Pancreas (tissue), 10 donors: ENCODE results near the gene RAB3GAP2. TPM values are rescaled to one million over a fixed set of nuclear protein-coding genes. Genes with fewer than 3 reads are reported as not detected.

ENCODE experiments used
- ATAC-seq, 4 donors: fragments of 200-7000 bp; cut with Tn5 transposase; one replicate each; pipeline versions ENCODE4 v1.8.0 to v1.9.1; 2020; ENCODE audit warnings: mild to moderate bottlenecking in 4 of 4, moderate library complexity in 4 of 4
- DNase-seq, 6 donors: peaks; one replicate each; pipeline ENCODE4 v3.0.0-alpha.2; 2020
- FAIRE-seq: peaks from 2 replicates; lab custom pipeline; 2012; peaks lifted over from hg19 to GRCh38; lab: Jason Lieb, UNC
- H3K27ac ChIP-seq, 4 donors: fragments of 200-600 bp; sonication (generic); 1 replicate in 3 of 4; 2 replicates in 1 of 4; pipeline versions ENCODE4 v1.5.0 to v1.8.0; 2020
- H3K27me3 ChIP-seq, 4 donors: fragments of 200-600 bp; one replicate each; pipeline ENCODE4 v1.8.0; 2021
- H3K36me3 ChIP-seq, 3 donors: fragments of 200-600 bp; sonication (generic) in 1 of 3; one replicate each; pipeline versions ENCODE4 v1.5.0 to v1.8.0; 2020 to 2021
- H3K4me1 ChIP-seq, 3 donors: fragments of 200-600 bp; one replicate each; pipeline ENCODE4 v1.8.0; 2021
- H3K4me3 ChIP-seq, 4 donors: fragments of 200-600 bp; sonication (generic) in 2 of 4; one replicate each; pipeline versions ENCODE4 v1.5.0 to v1.8.0; 2020 to 2021
- H3K9me3 ChIP-seq, 4 donors: fragments of 200-600 bp; one replicate each; pipeline ENCODE4 v1.8.0; 2021
- WGBS, 2 donors: extraction: QIAGEN DNeasy Blood & Tissue Kit; methylation state at CpG; one replicate each; pipeline ENCODE4 v1.1.7; 2013; 5-methylcytosine and 5-hydroxymethylcytosine counted together
- intact Hi-C, 3 donors: fragments of 100-400 bp; cut with DNase I; formaldehyde crosslinking; loops; one replicate each; pipeline versions ENCODE4 v1.11.1 to v1.14.2; 2022
- polyA plus RNA-seq, 2 donors: library from polyadenylated mRNA; stranded (reverse); fragments of 200-250 nt; gene quantifications; one replicate each; pipeline ENCODE4 v1.2.3, GENCODE V29; 2013
- total RNA-seq, 6 donors: library from RNA; stranded (reverse); fragmentation: NEBNext Ultra II Directional in 4 of 6; extraction: Animal tissue kit (Norgen Biotek cat#: 25700) in 4 of 6; gene quantifications; one replicate each; pipeline versions ENCODE4 v1.2.1 to v1.2.4, GENCODE V29; 2021 to 2023
- TF ChIP-seq, protein P1 (sequence below), 4 donors: fragments of 200-600 bp; sonication (generic) in 3 of 4; IDR thresholded peaks; one replicate each; pipeline versions ENCODE4 v1.5.0 to v1.8.0; 2021; ENCODE audit warnings: antibody characterized with exemption in 4 of 4
- donor health status: healthy with polysubstance abuse.
- donor health status: DM: no; HTN: no; CAD: no; lungs with moderate emphysema.
- donor health status: DM: no; HTN: no; CAD: no.
- donor health status: control.
- donor health status: control.
- donor health status: Bipolar disorder and iron deficiency.
- donor health status: DM: yes; HTN: yes; CAD: no.
- donor health status: DM: no; HTN: no; CAD: no.
- donor health status: DM: no; HTN: no; CAD: no.
- donor health status: DM: yes; HTN: yes; CAD: no.

RAB3GAP2 gene
- total and polyA plus RNA-seq, 8 donors: 4.8 to 26.2 (median 15.1) TPM

DNA sequence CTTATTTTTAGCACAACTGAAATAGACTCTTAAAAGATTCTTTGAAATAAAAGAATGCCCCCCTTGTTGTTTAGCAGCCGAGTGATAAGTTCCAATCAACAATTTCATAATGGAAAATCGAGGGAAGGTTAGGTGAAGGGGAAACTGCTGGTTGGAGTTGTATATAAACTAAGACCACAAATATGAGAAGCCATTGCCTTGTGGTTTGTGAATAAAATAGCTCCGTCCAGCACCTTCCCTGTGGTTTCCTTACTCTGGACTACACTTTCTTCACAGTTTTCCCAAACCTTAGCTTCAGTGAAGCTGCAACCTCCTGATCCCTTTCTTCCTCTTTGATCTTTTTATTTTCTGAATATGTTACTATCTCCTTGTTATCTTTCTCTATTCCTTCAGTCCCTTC is 6.7 kb upstream of the RAB3GAP2 start:
- FAIRE-seq: no peak
- no peak for DNase-seq
- Histone ChIP-seq H3K27ac (no peak overlapping the region), H3K27me3 (no peaks in the 10 kb centered on the region), H3K4me3 (no peak overlapping the region), H3K36me3 (no peaks in the 10 kb centered on the region), H3K9me3 (no peaks in the 10 kb centered on the region), H3K4me1 (no peaks in the 10 kb centered on the region)
- ATAC-seq: no peak
- WGBS, 2 donors: 47 to 55% methylated on average over 3 of the region's 3 CpGs
- TF ChIP-seq, protein P1, sequence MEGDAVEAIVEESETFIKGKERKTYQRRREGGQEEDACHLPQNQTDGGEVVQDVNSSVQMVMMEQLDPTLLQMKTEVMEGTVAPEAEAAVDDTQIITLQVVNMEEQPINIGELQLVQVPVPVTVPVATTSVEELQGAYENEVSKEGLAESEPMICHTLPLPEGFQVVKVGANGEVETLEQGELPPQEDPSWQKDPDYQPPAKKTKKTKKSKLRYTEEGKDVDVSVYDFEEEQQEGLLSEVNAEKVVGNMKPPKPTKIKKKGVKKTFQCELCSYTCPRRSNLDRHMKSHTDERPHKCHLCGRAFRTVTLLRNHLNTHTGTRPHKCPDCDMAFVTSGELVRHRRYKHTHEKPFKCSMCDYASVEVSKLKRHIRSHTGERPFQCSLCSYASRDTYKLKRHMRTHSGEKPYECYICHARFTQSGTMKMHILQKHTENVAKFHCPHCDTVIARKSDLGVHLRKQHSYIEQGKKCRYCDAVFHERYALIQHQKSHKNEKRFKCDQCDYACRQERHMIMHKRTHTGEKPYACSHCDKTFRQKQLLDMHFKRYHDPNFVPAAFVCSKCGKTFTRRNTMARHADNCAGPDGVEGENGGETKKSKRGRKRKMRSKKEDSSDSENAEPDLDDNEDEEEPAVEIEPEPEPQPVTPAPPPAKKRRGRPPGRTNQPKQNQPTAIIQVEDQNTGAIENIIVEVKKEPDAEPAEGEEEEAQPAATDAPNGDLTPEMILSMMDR (IDR thresholded peaks at IDR 0.05): no peak
- intact Hi-C loops: no loop called here

DNA sequence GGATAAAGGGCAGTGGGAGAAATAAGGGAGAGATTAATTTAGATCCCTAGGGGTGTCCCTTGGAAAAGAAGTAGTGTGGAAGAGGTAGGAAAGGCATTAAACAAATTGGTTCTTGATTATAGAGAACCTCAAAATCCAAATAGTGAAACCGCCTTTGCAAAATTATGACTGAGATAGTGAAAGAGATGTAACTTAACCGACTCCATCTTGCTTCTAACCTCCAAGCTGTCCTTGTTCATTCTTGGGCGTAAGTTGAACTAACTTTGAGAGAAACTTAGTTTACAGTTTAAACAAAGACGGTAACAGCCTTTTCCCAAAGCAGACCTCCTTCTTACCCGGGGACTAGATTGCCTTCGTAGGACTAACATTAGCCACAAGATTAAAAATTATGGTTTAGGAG is 3.2 kb upstream of the RAB3GAP2 start:
- intact Hi-C loops: no loop called here
- H3K9me3 ChIP-seq: no peaks in the 10 kb centered on the region
- no peaks in the 10 kb centered on the region for H3K27me3 ChIP-seq
- no peak for DNase-seq
- TF ChIP-seq, protein P1 (IDR thresholded peaks at IDR 0.05): no peak
- H3K27ac ChIP-seq: no peak overlapping the region
- no peak overlapping the region for H3K4me3 ChIP-seq
- no peaks in the 10 kb centered on the region for H3K36me3 ChIP-seq
- FAIRE-seq: no peak
- WGBS, 2 donors: 58 to 78% methylated on average over 6 of the region's 6 CpGs
- peaks cover 9 to 10% (median 9%) of the 10 kb centered on the region in 3 donors for H3K4me1 ChIP-seq
- no peak for ATAC-seq

DNA sequence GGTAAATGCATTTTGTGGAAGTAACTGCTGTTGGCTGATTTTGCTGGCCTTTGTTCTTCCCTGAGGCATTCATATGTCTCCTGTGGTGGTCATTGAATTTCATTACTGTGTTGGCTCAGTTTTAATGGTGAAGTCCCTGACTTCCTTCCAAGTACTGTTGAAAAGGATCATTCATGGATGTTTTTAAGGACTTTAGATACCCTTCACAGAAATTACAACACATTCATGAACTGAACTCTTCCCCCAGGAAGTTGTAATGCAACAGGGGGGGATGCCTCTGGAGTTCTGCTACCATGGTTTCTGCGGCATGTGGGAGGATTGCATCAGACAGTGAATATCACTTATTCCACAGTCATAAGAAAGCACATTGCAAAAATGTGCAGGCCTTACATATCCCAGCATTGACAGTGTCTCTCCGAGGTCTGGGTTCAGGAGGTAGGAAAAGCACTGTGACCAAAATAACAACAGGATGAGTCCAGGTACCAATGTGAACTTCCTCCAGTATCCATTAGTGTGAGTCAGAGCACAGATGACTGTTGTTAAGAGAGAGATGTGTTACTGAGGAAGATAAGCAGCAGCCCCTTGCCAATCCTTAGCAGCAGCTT is 2.1 kb upstream of the RAB3GAP2 start:
- Histone ChIP-seq H3K9me3 (no peaks in the 10 kb centered on the region), H3K4me3 (no peak overlapping the region), H3K4me1 (peaks cover 11 to 21% (median 15%) of the 10 kb centered on the region in 3 donors), H3K27me3 (no peaks in the 10 kb centered on the region), H3K27ac (no peak overlapping the region), H3K36me3 (no peaks in the 10 kb centered on the region)
- ATAC-seq (no peak), DNase-seq (no peak), FAIRE-seq (no peak)
- intact Hi-C loops: no loop called here
- WGBS, 2 donors: 88 to 91% methylated on average over 2 of the region's 2 CpGs
- TF ChIP-seq, protein P1 (IDR thresholded peaks at IDR 0.05): no peak

DNA sequence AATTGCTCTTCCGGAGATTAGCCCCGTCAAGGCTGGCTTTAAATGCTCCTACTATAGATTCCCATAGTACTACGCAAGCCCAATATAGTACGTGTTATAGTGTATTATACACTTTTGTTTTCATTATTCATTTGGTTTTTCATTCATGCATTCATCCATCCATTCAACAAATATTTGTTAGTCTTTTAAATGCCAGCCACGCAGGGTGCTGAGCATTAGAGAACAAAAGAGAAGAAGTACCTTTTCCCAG is 513 bp upstream of the RAB3GAP2 start:
- no peak for ATAC-seq
- TF ChIP-seq, protein P1 (IDR thresholded peaks at IDR 0.05): no peak
- peaks cover 11 to 27% (median 15%) of the 10 kb centered on the region in 3 donors for H3K4me1 ChIP-seq
- peak overlapping the region; percentile 70 to 84 (median 78) for H3K27ac ChIP-seq
- no peak for FAIRE-seq
- no peaks in the 10 kb centered on the region for H3K27me3 ChIP-seq
- no peak for DNase-seq
- no peaks in the 10 kb centered on the region for H3K36me3 ChIP-seq
- no peaks in the 10 kb centered on the region for H3K9me3 ChIP-seq
- 1 to 3% methylated on average over 5 of the region's 5 CpGs for WGBS, 2 donors
- intact Hi-C loops: no loop called here
- H3K4me3 ChIP-seq: peak overlapping the region; percentile 72 to 93 (median 84)

DNA sequence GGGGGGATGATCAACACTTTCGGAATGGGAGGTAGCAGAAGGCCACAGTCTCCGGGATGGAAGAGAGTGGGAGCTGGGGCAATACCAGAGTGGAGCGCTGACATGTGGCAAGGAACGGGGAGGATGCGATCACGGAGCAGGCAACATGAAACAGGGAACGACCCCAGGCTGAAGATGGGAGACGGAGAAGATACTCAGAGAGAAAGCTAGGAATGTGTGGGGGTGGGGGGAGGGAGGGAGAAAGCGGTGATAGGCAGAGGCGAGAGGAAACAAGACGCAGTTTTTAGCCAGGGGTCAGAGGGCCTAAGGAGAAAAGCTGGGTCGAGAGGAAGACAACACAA is 577 bp downstream of the RAB3GAP2 start:
- WGBS, 2 donors: 0% methylated on average over 12 of the region's 12 CpGs
- FAIRE-seq: no peak
- Histone ChIP-seq H3K36me3 (peaks cover 0 to 4% (median 0%) of the 10 kb centered on the region in 3 donors), H3K27ac (peak overlapping the region; percentile 70 to 84 (median 78)), H3K4me1 (peaks cover 11 to 27% (median 15%) of the 10 kb centered on the region in 3 donors), H3K9me3 (no peaks in the 10 kb centered on the region), H3K27me3 (no peaks in the 10 kb centered on the region), H3K4me3 (peak overlapping the region; percentile 72 to 93 (median 84))
- no peak for DNase-seq
- intact Hi-C loops: no loop called here
- TF ChIP-seq, protein P1 (IDR thresholded peaks at IDR 0.05): no peak
- ATAC-seq: peak in 3 of 4 donors; percentile 5 to 21 (median 9)
